ENCODE results near the gene CHD2. TPM values are rescaled to one million over a fixed set of nuclear protein-coding genes. Genes with fewer than 3 reads are reported as not detected.

CHD2 gene
- total and polyA plus RNA-seq, 2 donors (not counting 3 experiments of a cell fraction or from before 2014, with no cell fraction given) = 53.8 to 97.9 TPM

GRCh38 chr15:93026380-93026817, 126.3 kb downstream of the CHD2 start:
- ChIA-PET CTCF (interaction anchor here (1.2 kb wide), 1 partner anchor 229 kb away, joined by 3 read pairs; no protein-coding TSS in a partner anchor), POLR2A (no interaction called here)
- Histone ChIP-seq H3K27ac (ENCODE audit: insufficient read depth, low read depth, low read length) (no peak overlapping the region), H4K20me1 (replicated peaks; ENCODE audit: control insufficient read depth, extremely low read depth, insufficient read depth, low read length) (peaks cover 3% of the 10 kb centered on the region), H3K4me3 (replicated peaks in 1 of 3; ENCODE audit: insufficient read depth in 1 of 3, low read depth in 1 of 3, low read length in 3 of 3) (no peak overlapping the region), H3K36me3 (ENCODE audit: control insufficient read depth in 2 of 2, extremely low read depth in 1 of 2, insufficient read depth in 2 of 2, low read length in 2 of 2) (peaks cover 16 to 29% of the 10 kb centered on the region in 2 experiments), H3K9me3 (replicated peaks; ENCODE audit: control insufficient read depth, insufficient read depth, low read length) (no peaks in the 10 kb centered on the region), H3K79me2 (ENCODE audit: control insufficient read depth, insufficient read depth, low read length) (peaks cover 26% of the 10 kb centered on the region), H2AFZ (ENCODE audit: low read depth, low read length) (no peak overlapping the region), H3K27me3 (ENCODE audit: control insufficient read depth in 2 of 2, insufficient read depth in 2 of 2, low read length in 2 of 2) (no peaks in the 10 kb centered on the region), H3K9ac (replicated peaks; ENCODE audit: extremely low read depth, insufficient read depth, low read length) (no peak overlapping the region), H3K4me1 (ENCODE audit: control insufficient read depth, extremely low read depth, insufficient read depth, low read length) (peaks cover 23% of the 10 kb centered on the region), H3K9me1 (replicated peaks; ENCODE audit: control insufficient read depth, extremely low read depth, insufficient read depth, low read length) (no peaks in the 10 kb centered on the region), H3K4me2 (ENCODE audit: insufficient read depth, low read length) (no peak overlapping the region)
- dilution Hi-C loops (cut with MboI; ENCODE audit: extremely low pct_ligation_motif_present, low sequenced_read_pairs) = no loop called here
- intact Hi-C loops (cut with micrococcal nuclease) = no loop called here
- TF ChIP-seq GATA2 (IDR thresholded peaks at IDR 0.05; ENCODE audit: insufficient read depth, insufficient read length, low read depth, low read length) (no peak), POLR2A (IDR thresholded peaks at IDR 0.05; ENCODE audit: low read depth, low read length) (no peak), JUN (IDR thresholded peaks at IDR 0.05; ENCODE audit: borderline replicate concordance, insufficient read depth, insufficient read length, low read depth) (no peak), MYC (IDR thresholded peaks at IDR 0.05; ENCODE audit: low read depth, low read length) (no peak), FOS (IDR thresholded peaks at IDR 0.05; ENCODE audit: borderline replicate concordance, insufficient read depth, low read length) (no peak), EZH2 (IDR thresholded peaks at IDR 0.05; ENCODE audit: borderline replicate concordance, low read depth, low read length, severe bottlenecking) (no peak), MAX (IDR thresholded peaks at IDR 0.05; ENCODE audit: insufficient read depth, insufficient read length) (no peak), POLR2AphosphoS5 (IDR thresholded peaks at IDR 0.05; ENCODE audit: insufficient read depth, low read depth, low read length) (no peak), CTCF (IDR thresholded peaks at IDR 0.05; ENCODE audit: extremely low read depth in 1 of 2, insufficient read depth in 1 of 2, low read depth in 1 of 2, low read length in 2 of 2) (no peak)
- DNase-seq (ENCODE audit: low read depth, low spot score) (no peak), FAIRE-seq (no peak)
- no TSS peak for BruUV-seq (replicated peaks)
